Loucy (cell line): Measurements from ENCODE around the gene CARS2.

Source experiments
- H2AFZ ChIP-seq: fragments of 200-600 bp; sonication (generic); 2 replicates; pipeline ENCODE4 v1.6.0; 2016; ENCODE audit warnings: antibody characterized with exemption, mild to moderate bottlenecking, low read length, moderate library complexity
- H3F3A ChIP-seq: fragments of 200-600 bp; 2 replicates; pipeline ENCODE4 v1.6.0; 2016; ENCODE audit warnings: antibody characterized with exemption, low read depth, mild to moderate bottlenecking
- H3K27me3 ChIP-seq: fragments of 200-600 bp; sonication (generic); 2 replicates; pipeline ENCODE4 v1.6.1; 2014; ENCODE audit warnings: low read length, mild to moderate bottlenecking; ENCODE audit not compliant: insufficient read depth, poor library complexity, severe bottlenecking
- H3K36me3 ChIP-seq: fragments of 200-600 bp; sonication (generic); 2 replicates; pipeline ENCODE4 v1.6.1; 2016; ENCODE audit warnings: low read length; ENCODE audit not compliant: insufficient read depth
- H3K4me1 ChIP-seq: fragments of 200-600 bp; sonication (generic); 2 replicates; pipeline ENCODE4 v1.5.1; 2014; ENCODE audit warnings: low read length, mild to moderate bottlenecking; ENCODE audit not compliant: insufficient read depth, poor library complexity, severe bottlenecking
- H3K4me2 ChIP-seq: fragments of 200-600 bp; sonication (generic); 2 replicates; pipeline ENCODE4 v1.6.0; 2014; ENCODE audit warnings: antibody characterized with exemption, low read length, low read depth, mild to moderate bottlenecking; ENCODE audit not compliant: poor library complexity, severe bottlenecking
- H3K4me3 ChIP-seq: fragments of 200-600 bp; sonication (generic); 2 replicates; pipeline ENCODE4 v1.5.1; 2014; ENCODE audit warnings: low read length, mild to moderate bottlenecking, mixed read lengths; ENCODE audit not compliant: poor library complexity, severe bottlenecking
- H3K79me2 ChIP-seq: fragments of 200-600 bp; sonication (generic); 2 replicates; pipeline ENCODE4 v1.6.1; 2014; ENCODE audit warnings: low read length; ENCODE audit not compliant: insufficient read depth
- H3K9ac ChIP-seq: fragments of 200-600 bp; sonication (generic); 2 replicates; pipeline ENCODE4 v1.6.0; 2014; ENCODE audit warnings: mild to moderate bottlenecking, low read depth, low read length, moderate library complexity; ENCODE audit not compliant: poor library complexity, severe bottlenecking
- H3K9me2 ChIP-seq: fragments of 200-600 bp; sonication (generic); replicated peaks from 2 replicates; pipeline ENCODE4 v1.6.1; 2016; ENCODE audit warnings: low read depth, low read length, mixed read lengths
- H3K9me3 ChIP-seq: fragments of 200-600 bp; sonication (generic); 2 replicates; pipeline ENCODE4 v1.6.1; 2014; ENCODE audit warnings: mild to moderate bottlenecking, antibody characterized with exemption, low read length, low read depth; ENCODE audit not compliant: insufficient read depth
- H4K20me1 ChIP-seq: fragments of 200-600 bp; sonication (generic); 2 replicates; pipeline ENCODE4 v1.6.0; 2014; ENCODE audit warnings: antibody characterized with exemption, low read length, mild to moderate bottlenecking; ENCODE audit not compliant: insufficient read depth, poor library complexity, severe bottlenecking
- CTCF ChIP-seq: fragments of 200-600 bp; sonication (generic); conservative IDR thresholded peaks from 2 replicates; pipeline ENCODE4 v1.5.1; 2014; ENCODE audit warnings: mild to moderate bottlenecking, antibody characterized with exemption, low read length
- EZH2phosphoT487 ChIP-seq: fragments of 200-600 bp; IDR thresholded peaks from 2 replicates; pipeline ENCODE4 v1.6.1; 2018; ENCODE audit warnings: antibody characterized with exemption, mild to moderate bottlenecking, moderate library complexity, borderline replicate concordance

Gene CARS2

GRCh38 chr13:110627761-110628476 is 78.0 kb downstream of the CARS2 start:
- Histone ChIP-seq H3K9ac (no peak overlapping the region), H4K20me1 (peaks cover 6% of the 10 kb centered on the region), H3K4me3 (no peak overlapping the region), H3K9me3 (no peaks in the 10 kb centered on the region), H3F3A (no peaks in the 10 kb centered on the region), H3K79me2 (peaks cover 24% of the 10 kb centered on the region; the same call in 1 of the 2 replicates), H3K4me1 (no peaks in the 10 kb centered on the region), H3K27me3 (no peaks in the 10 kb centered on the region), H3K4me2 (no peak overlapping the region), H2AFZ (no peak overlapping the region), H3K9me2 (no peaks in the 10 kb centered on the region), H3K36me3 (peaks cover 41% of the 10 kb centered on the region; the same call in 1 of the 2 replicates)
- TF ChIP-seq CTCF = no peak
- no peak for TF ChIP-seq EZH2phosphoT487

- H3K27me3 ChIP-seq = no peaks in the 10 kb centered on the region
- H2AFZ ChIP-seq = no peak overlapping the region
- H3K79me2 ChIP-seq = peaks cover 30% of the 10 kb centered on the region; the same call in 1 of the 2 replicates
- H3K4me1 ChIP-seq = no peaks in the 10 kb centered on the region
- no peak overlapping the region for H3K9ac ChIP-seq
- peaks cover 46% of the 10 kb centered on the region; the same call in 1 of the 2 replicates for H3K36me3 ChIP-seq
- H3K4me2 ChIP-seq = no peak overlapping the region
- H4K20me1 ChIP-seq = peaks cover 7% of the 10 kb centered on the region
- no peak overlapping the region for H3K4me3 ChIP-seq
- H3K9me3 ChIP-seq = no peaks in the 10 kb centered on the region
- no peaks in the 10 kb centered on the region for H3K9me2 ChIP-seq
- TF ChIP-seq EZH2phosphoT487 (no peak), CTCF (no peak)
- no peaks in the 10 kb centered on the region for H3F3A ChIP-seq
These were observed 78.6 kb downstream of the CARS2 start for GRCh38 chr13:110627351-110627750.

GRCh38 chr13:110626521-110626920 is 79.4 kb downstream of the CARS2 start:
- no peaks in the 10 kb centered on the region for H3K4me1 ChIP-seq
- H3K4me3 ChIP-seq = no peak overlapping the region
- no peaks in the 10 kb centered on the region for H3K9me2 ChIP-seq
- H4K20me1 ChIP-seq = peaks cover 12% of the 10 kb centered on the region
- no peak overlapping the region for H3K9ac ChIP-seq
- no peak overlapping the region for H3K4me2 ChIP-seq
- no peak overlapping the region for H2AFZ ChIP-seq
- no peaks in the 10 kb centered on the region for H3K9me3 ChIP-seq
- H3K27me3 ChIP-seq = no peaks in the 10 kb centered on the region
- TF ChIP-seq EZH2phosphoT487 = no peak
- no peak for TF ChIP-seq CTCF
- H3K36me3 ChIP-seq = peaks cover 52% of the 10 kb centered on the region; the same call in 1 of the 2 replicates
- no peaks in the 10 kb centered on the region for H3F3A ChIP-seq
- peaks cover 35% of the 10 kb centered on the region; the same call in 1 of the 2 replicates for H3K79me2 ChIP-seq
